BLaER1 treated with 17β-estradiol and CSF1 and Interleukin-3, amounts not matched to agents 10 nM and 100 nM (cell line): ENCODE measurements around the gene CSGALNACT2.
"Not testable (repeated sequence)": the region's sequence is repeated elsewhere in the genome, so short reads cannot be mapped to it uniquely, and the experiment has no call there.

Source experiments
- H3K27ac ChIP-seq, 11 experiments: shearing (Covaris generic); formaldehyde crosslinking; 2 replicates each; pipeline ENCODE4 v1.8.1; 2022
- H3K27me3 ChIP-seq, 11 experiments: shearing (Covaris generic); formaldehyde crosslinking; 2 replicates each; pipeline ENCODE4 v1.8.1; 2022
- H3K36me3 ChIP-seq, 11 experiments: shearing (Covaris generic); formaldehyde crosslinking; 2 replicates each; pipeline ENCODE4 v1.8.1; 2022
- H3K4me1 ChIP-seq, 10 experiments: shearing (Covaris generic); formaldehyde crosslinking; 2 replicates each; pipeline ENCODE4 v1.8.1; 2022
- H3K4me2 ChIP-seq, 11 experiments: shearing (Covaris generic); formaldehyde crosslinking; 2 replicates each; pipeline ENCODE4 v1.8.1; 2022
- H3K4me3 ChIP-seq, 10 experiments: shearing (Covaris generic); formaldehyde crosslinking; 2 replicates each; pipeline ENCODE4 v1.8.1; 2022
- H3K9ac ChIP-seq, 11 experiments: shearing (Covaris generic); formaldehyde crosslinking; 2 replicates each; pipeline ENCODE4 v1.8.1; 2022
- H3K9me3 ChIP-seq, 11 experiments: shearing (Covaris generic); formaldehyde crosslinking; replicated peaks in 1 of 11; 2 replicates each; pipeline ENCODE4 v1.8.1; 2022
- H4K20me1 ChIP-seq, 11 experiments: shearing (Covaris generic); formaldehyde crosslinking; 2 replicates each; pipeline ENCODE4 v1.8.1; 2022
- Cebpa-rat ChIP-seq, 11 experiments: shearing (Covaris generic); IDR thresholded peaks; 2 replicates each; pipeline ENCODE4 v1.8.1; 2022

The CSGALNACT2 gene

DNA sequence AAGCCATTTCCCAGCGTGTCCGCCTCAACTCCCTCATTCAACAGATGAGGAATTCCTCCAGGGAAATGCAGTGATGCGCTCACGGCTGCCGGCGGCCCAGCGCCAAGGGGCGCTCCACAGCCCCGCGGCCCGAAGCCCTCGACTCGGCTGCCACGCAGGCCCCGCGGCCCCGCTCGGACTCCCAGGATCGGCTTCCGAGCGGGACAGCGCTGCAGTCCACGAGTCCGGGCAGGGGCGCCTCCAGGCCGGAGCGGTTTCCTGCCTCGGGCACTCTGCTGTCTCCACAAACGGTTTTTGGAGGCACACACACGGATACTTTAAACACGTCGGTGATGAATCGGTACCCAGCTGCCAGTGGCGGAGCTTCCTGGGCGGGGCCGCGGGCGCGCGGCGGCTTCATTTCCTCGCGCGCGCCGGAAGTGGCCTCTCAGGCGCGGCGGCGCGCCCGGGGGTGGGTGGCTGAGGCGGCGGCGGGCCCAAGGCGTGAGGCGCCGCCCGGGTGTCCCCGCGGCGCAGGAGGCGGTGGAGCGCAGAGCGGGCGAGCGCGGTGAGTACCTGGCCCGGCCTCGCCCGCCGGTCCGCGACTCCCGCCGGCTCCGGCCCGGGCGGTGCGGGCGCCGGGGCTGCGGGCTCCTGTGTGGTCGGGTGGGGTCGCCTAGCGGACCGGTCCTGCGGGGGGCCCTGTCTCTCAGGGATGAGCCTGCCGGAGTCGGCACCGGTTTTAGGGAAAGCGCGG, at the start of gene CSGALNACT2:
Gene CSGALNACT2 (plus strand): TSS at position 425 of the 736 bp plus-strand sequence. CDS start 16,705 bp downstream, outside the sequence.
- H3K27ac ChIP-seq, result peak within 1 kb of the TSS; percentile 94 to 99 (median 97)
- H3K4me1 ChIP-seq, result peaks cover 54 to 75% (median 66%) of the 10 kb centered on the region in 10 experiments

DNA sequence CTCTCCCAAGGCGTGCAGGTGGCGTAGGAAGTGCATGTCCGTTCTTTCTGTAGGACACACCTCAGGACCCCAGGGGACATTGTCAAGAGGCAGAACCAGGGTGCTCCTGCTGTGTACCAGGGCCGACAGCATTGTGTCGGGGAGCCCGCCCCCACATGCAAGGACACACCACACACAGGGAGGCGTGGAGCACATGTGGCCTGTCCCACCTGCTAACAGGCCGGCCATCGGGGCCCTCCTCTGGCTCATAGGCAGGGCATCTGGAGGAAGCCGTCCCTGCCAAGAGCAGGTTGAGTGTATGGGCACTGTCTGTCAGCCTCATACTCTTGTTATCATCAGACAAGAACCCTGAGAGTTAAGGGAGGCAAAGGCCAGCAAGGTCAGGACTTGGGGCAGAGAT, 48.7 kb upstream of the CSGALNACT2 start:
- 0 out of 22 replicates have a peak overlapping the region, but pooled peaks of 1 of the 11 experiments have one; percentile 38 for H3K9ac ChIP-seq
- H4K20me1 ChIP-seq, result 0 out of 22 replicates have a peak, but pooled peaks cover 0 to 8% (median 0%) of the 10 kb centered on the region in 11 experiments
- H3K27ac ChIP-seq, result peak overlapping the region in 5 of 11 experiments; percentile 9 to 53 (median 48); a peak in 6 of 22 replicates
- TF ChIP-seq Cebpa-rat (IDR thresholded peaks at IDR 0.05), result no peak
- H3K36me3 ChIP-seq, result no peaks in the 10 kb centered on the region
- H3K9me3 ChIP-seq, result peaks cover 0 to 7% (median 0%) of the 10 kb centered on the region in 11 experiments; a peak in 1 of 22 replicates
- H3K27me3 ChIP-seq, result peaks cover 0 to 7% (median 0%) of the 10 kb centered on the region in 11 experiments; a peak in 1 of 22 replicates
- peaks cover 42 to 68% (median 55%) of the 10 kb centered on the region in 10 experiments for H3K4me1 ChIP-seq
- no peak overlapping the region for H3K4me3 ChIP-seq
- peak overlapping the region in 2 of 11 experiments; percentile 34 to 81; a peak in 3 of 22 replicates for H3K4me2 ChIP-seq

More for the DNA sequence above, at the start of gene CSGALNACT2:
- no peak for TF ChIP-seq Cebpa-rat (IDR thresholded peaks at IDR 0.05)
- Histone ChIP-seq H3K36me3 (peaks cover 0 to 3% (median 0%) of the 10 kb centered on the region in 11 experiments; a peak in 2 of 22 replicates), H3K9ac (peak within 1 kb of the TSS; percentile 95 to 99 (median 98)), H3K9me3 (no peaks in the 10 kb centered on the region), H4K20me1 (peaks cover 6 to 39% (median 17%) of the 10 kb centered on the region in 11 experiments; a peak in 19 of 22 replicates), H3K4me2 (peak within 1 kb of the TSS; percentile 90 to 98 (median 98)), H3K4me3 (peak within 1 kb of the TSS; percentile 85 to 98 (median 91)), H3K27me3 (no peaks in the 10 kb centered on the region)

- Histone ChIP-seq H3K4me1 (peaks cover 37 to 62% (median 49%) of the 10 kb centered on the region in 10 experiments), H3K36me3 (no peaks in the 10 kb centered on the region), H3K9ac (peak overlapping the region in 2 of 11 experiments; percentile 15 to 38; a peak in 3 of 22 replicates), H3K27ac (peak overlapping the region in 5 of 11 experiments; percentile 9 to 53 (median 48); a peak in 7 of 22 replicates), H3K4me2 (peak overlapping the region in 8 of 11 experiments; percentile 34 to 82 (median 78); a peak in 10 of 22 replicates), H3K4me3 (no peak overlapping the region), H4K20me1 (0 out of 22 replicates have a peak, but pooled peaks cover 0 to 3% (median 0%) of the 10 kb centered on the region in 11 experiments), H3K27me3 (0 out of 22 replicates have a peak, but pooled peaks cover 0 to 6% (median 0%) of the 10 kb centered on the region in 11 experiments), H3K9me3 (peaks cover 0 to 7% (median 0%) of the 10 kb centered on the region in 11 experiments; a peak in 1 of 22 replicates)
- TF ChIP-seq Cebpa-rat (IDR thresholded peaks at IDR 0.05), result no peak
Measured at GRCh38 chr10:43090188-43090587, 48.1 kb upstream of the CSGALNACT2 start.

GRCh38 chr10:43090664-43091063, 47.6 kb upstream of the CSGALNACT2 start:
- Histone ChIP-seq H3K9me3 (peaks cover 0 to 7% (median 0%) of the 10 kb centered on the region in 11 experiments; a peak in 1 of 22 replicates), H4K20me1 (no peaks in the 10 kb centered on the region), H3K27ac (peak overlapping the region in 8 of 11 experiments; percentile 9 to 63 (median 52); a peak in 12 of 22 replicates), H3K4me2 (peak overlapping the region; percentile 61 to 82 (median 78); a peak in 21 of 22 replicates), H3K9ac (peak overlapping the region in 2 of 11 experiments; percentile 4 to 38; a peak in 1 of 22 replicates), H3K4me3 (no peak overlapping the region), H3K36me3 (no peaks in the 10 kb centered on the region), H3K27me3 (0 out of 22 replicates have a peak, but pooled peaks cover 0 to 6% (median 0%) of the 10 kb centered on the region in 11 experiments), H3K4me1 (peaks cover 37 to 57% (median 44%) of the 10 kb centered on the region in 10 experiments)
- no peak for TF ChIP-seq Cebpa-rat (IDR thresholded peaks at IDR 0.05)

DNA sequence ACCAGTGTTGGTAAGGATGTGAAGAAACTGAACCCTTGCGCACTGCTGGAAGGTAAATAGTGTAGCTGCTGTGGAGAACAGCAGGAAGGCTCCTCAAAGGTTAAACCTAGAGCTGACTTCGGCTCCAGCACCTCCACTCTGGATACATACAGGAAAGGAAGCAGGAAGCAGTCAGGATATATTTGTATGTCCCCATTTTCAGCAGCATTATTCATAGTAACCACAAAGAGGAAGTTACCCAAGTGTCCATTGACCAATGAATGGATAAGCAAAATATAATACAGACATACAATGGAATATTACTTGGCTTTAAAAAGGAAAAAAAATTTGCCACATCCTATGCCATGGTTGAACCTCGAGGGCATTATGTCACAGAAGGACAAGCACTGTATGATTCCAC, 46.4 kb upstream of the CSGALNACT2 start:
- no peak for TF ChIP-seq Cebpa-rat (IDR thresholded peaks at IDR 0.05)
- Histone ChIP-seq H3K36me3 (no peaks in the 10 kb centered on the region), H3K9ac (peak overlapping the region in 2 of 11 experiments; percentile 9 to 22; a peak in 1 of 22 replicates), H3K4me2 (peak overlapping the region; percentile 61 to 82 (median 78)), H3K4me3 (no peak overlapping the region), H3K9me3 (peaks cover 0 to 7% (median 0%) of the 10 kb centered on the region in 11 experiments; a peak in 1 of 22 replicates), H3K27ac (peak overlapping the region in 9 of 11 experiments; percentile 16 to 63 (median 52); a peak in 14 of 22 replicates), H3K27me3 (0 out of 22 replicates have a peak, but pooled peaks cover 0 to 6% (median 0%) of the 10 kb centered on the region in 11 experiments), H4K20me1 (no peaks in the 10 kb centered on the region; a peak in 1 of 22 replicates), H3K4me1 (peaks cover 37 to 49% (median 44%) of the 10 kb centered on the region in 10 experiments)

- H3K27me3 ChIP-seq, result 0 out of 22 replicates have a peak, but pooled peaks cover 0 to 6% (median 0%) of the 10 kb centered on the region in 11 experiments
- no peaks in the 10 kb centered on the region for H3K36me3 ChIP-seq
- no peak for TF ChIP-seq Cebpa-rat (IDR thresholded peaks at IDR 0.05)
- H3K9me3 ChIP-seq, result peaks cover 0 to 7% (median 0%) of the 10 kb centered on the region in 11 experiments; a peak in 1 of 22 replicates
- peaks cover 37 to 53% (median 49%) of the 10 kb centered on the region in 10 experiments for H3K4me1 ChIP-seq
- H3K9ac ChIP-seq, result no peak overlapping the region
- peak overlapping the region; percentile 58 to 82 (median 78); a peak in 21 of 22 replicates for H3K4me2 ChIP-seq
- H4K20me1 ChIP-seq, result no peaks in the 10 kb centered on the region; a peak in 1 of 22 replicates
- H3K27ac ChIP-seq, result peak overlapping the region in 5 of 11 experiments; percentile 44 to 62 (median 48); a peak in 6 of 22 replicates
- no peak overlapping the region for H3K4me3 ChIP-seq
Measured at GRCh38 chr10:43093423-43094076, 44.7 kb upstream of the CSGALNACT2 start.

DNA sequence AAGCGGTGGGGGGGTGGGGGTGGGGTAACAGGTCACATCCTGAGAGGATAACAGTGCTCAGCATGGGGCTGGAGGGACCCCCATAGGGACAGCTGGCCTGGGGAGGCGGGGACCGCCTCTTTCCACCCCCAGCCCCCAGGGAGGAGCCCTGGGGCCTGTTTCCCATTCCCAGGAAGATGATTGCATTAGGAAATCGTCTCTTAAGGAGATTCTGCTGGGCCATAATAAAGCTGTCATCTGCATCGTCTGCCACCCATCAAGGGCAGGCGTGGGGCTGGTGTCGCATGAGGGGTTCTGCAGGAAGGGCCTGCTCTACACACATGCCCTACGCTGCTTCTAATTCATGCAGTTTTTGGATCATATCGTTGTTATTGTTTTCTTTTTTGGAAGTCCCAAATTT, 44.2 kb upstream of the CSGALNACT2 start:
- Histone ChIP-seq H3K4me2 (no peak overlapping the region), H3K9ac (no peak overlapping the region), H3K4me3 (no peak overlapping the region), H3K9me3 (peaks cover 0 to 7% (median 0%) of the 10 kb centered on the region in 11 experiments; a peak in 1 of 22 replicates), H3K36me3 (no peaks in the 10 kb centered on the region), H3K27me3 (0 out of 22 replicates have a peak, but pooled peaks cover 0 to 6% (median 0%) of the 10 kb centered on the region in 11 experiments), H4K20me1 (no peaks in the 10 kb centered on the region; a peak in 1 of 22 replicates), H3K27ac (no peak overlapping the region), H3K4me1 (peaks cover 37 to 53% (median 49%) of the 10 kb centered on the region in 10 experiments)
- TF ChIP-seq Cebpa-rat (IDR thresholded peaks at IDR 0.05), result no peak

DNA sequence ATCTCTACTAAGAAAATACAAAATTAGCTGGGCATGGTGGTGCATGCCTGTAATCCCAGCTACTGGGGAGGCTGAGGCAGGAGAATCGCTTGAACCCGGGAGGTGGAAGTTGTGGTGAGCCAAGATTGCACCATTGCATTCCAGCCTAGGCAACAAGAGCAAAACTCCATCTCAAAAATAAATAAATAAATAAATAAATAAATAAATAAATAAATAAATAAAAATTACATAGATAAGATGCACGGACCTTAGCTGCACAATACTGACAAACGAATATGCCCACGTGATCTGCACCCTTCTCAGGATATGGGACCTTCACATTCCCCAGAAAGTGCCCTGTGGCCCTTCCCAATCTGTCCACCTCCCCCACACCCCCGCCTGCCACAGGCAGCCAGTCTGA, 38.9 kb upstream of the CSGALNACT2 start:
- not testable (repeated sequence) for H3K27ac ChIP-seq, H3K36me3 ChIP-seq, H4K20me1 ChIP-seq, H3K4me3 ChIP-seq, H3K9ac ChIP-seq, H3K9me3 ChIP-seq, H3K4me2 ChIP-seq
- Histone ChIP-seq H3K4me1 (peaks cover under 1 to 21% (median 14%) of the 10 kb centered on the region in 10 experiments; a peak in 16 of 20 replicates), H3K27me3 (peaks cover 9 to 20% (median 14%) of the 10 kb centered on the region in 11 experiments)
